Measurements from ENCODE around the gene ADAMTSL1. TPM values are rescaled to one million over a fixed set of nuclear protein-coding genes. Genes with fewer than 3 reads are reported as not detected.

Gene ADAMTSL1
- total RNA-seq, 1 donor from 2014 or later, result 7.3 TPM

GRCh38 chr9:18610956-18611355 is 137.0 kb downstream of the ADAMTSL1 start:
- DNase-seq, result no peak

GRCh38 chr9:18611971-18612370 is 138.0 kb downstream of the ADAMTSL1 start:
- DNase-seq, result no peak

- DNase-seq, result no peak
These were observed 140.2 kb downstream of the ADAMTSL1 start for GRCh38 chr9:18614116-18614515.

GRCh38 chr9:18614651-18615050 is 140.7 kb downstream of the ADAMTSL1 start:
- DNase-seq, result no peak

- no peak for DNase-seq
These were observed 143.0 kb downstream of the ADAMTSL1 start for GRCh38 chr9:18616976-18617375.

- no peak for DNase-seq
These were observed 143.8 kb downstream of the ADAMTSL1 start for GRCh38 chr9:18617759-18618158.

GRCh38 chr9:18618862-18619261 is 144.9 kb downstream of the ADAMTSL1 start:
- no peak for DNase-seq

- DNase-seq, result no peak
These were observed 148.4 kb downstream of the ADAMTSL1 start for GRCh38 chr9:18622186-18622836.

GRCh38 chr9:18623221-18624079 is 149.5 kb downstream of the ADAMTSL1 start:
- no peak for DNase-seq

GRCh38 chr9:18626046-18626698 is 152.2 kb downstream of the ADAMTSL1 start:
- no peak for DNase-seq

GRCh38 chr9:18629136-18629535 is 155.2 kb downstream of the ADAMTSL1 start:
- DNase-seq, result no peak

- DNase-seq, result no peak
These were observed 158.9 kb downstream of the ADAMTSL1 start for GRCh38 chr9:18632632-18633403.

GRCh38 chr9:18636781-18637180 is 162.8 kb downstream of the ADAMTSL1 start:
- no peak for DNase-seq

GRCh38 chr9:18638371-18639249 is 164.7 kb downstream of the ADAMTSL1 start:
- DNase-seq, result no peak

GRCh38 chr9:18639911-18640310 is 166.0 kb downstream of the ADAMTSL1 start:
- DNase-seq, result no peak

- no peak for DNase-seq
These were observed 185.1 kb downstream of the ADAMTSL1 start for GRCh38 chr9:18658804-18659705.

GRCh38 chr9:18660001-18660400 is 186.0 kb downstream of the ADAMTSL1 start:
- DNase-seq, result no peak

- no peak for DNase-seq
These were observed 188.4 kb downstream of the ADAMTSL1 start for GRCh38 chr9:18662320-18662719.

GRCh38 chr9:18665947-18666346 is 192.0 kb downstream of the ADAMTSL1 start:
- no peak for DNase-seq

- DNase-seq, result no peak
These were observed 192.4 kb downstream of the ADAMTSL1 start for GRCh38 chr9:18666348-18666747.

Measured in occipital lobe (tissue), 2 donors.